CD4-positive, alpha-beta memory T cell (primary cell): ENCODE results near the gene RWDD3. TPM values are rescaled to one million over a fixed set of nuclear protein-coding genes. Genes with fewer than 3 reads are reported as not detected.

Experiments
- CTCF ChIA-PET: fragments of 350-600 bp; sonication (Branson Sonifier 250); formaldehyde crosslinking; loops from one replicate; lab custom pipeline; 2021; ENCODE audit warnings: inconsistent platforms; ENCODE audit not compliant: partially characterized antibody; lab: Charles Lee
- POLR2A ChIA-PET: fragments of 350-600 bp; sonication (Branson Sonifier 250); formaldehyde crosslinking; loops from one replicate; lab custom pipeline; 2021; ENCODE audit not compliant: partially characterized antibody; lab: Charles Lee
- DNase-seq, 5 donors: peaks; one replicate each; pipeline versions ENCODE4 v3.0.0 to v3.0.0-alpha.2; 2020 to 2022; ENCODE audit warnings: mixed read lengths in 1 of 5
- H3K27ac ChIP-seq: one replicate; pipeline ENCODE4 v1.7.0; 2013; ENCODE audit warnings: low read depth, low read length
- H3K27me3 ChIP-seq: 2 replicates; pipeline ENCODE4 v1.7.0; 2013; ENCODE audit warnings: mild to moderate bottlenecking, low read length, moderate library complexity; ENCODE audit not compliant: insufficient read depth
- H3K36me3 ChIP-seq: 2 replicates; pipeline ENCODE4 v1.7.0; 2013; ENCODE audit warnings: mild to moderate bottlenecking, low read length, moderate library complexity; ENCODE audit not compliant: insufficient read depth
- H3K4me1 ChIP-seq: 2 replicates; pipeline ENCODE4 v1.7.0; 2013; ENCODE audit warnings: mild to moderate bottlenecking, low read length, moderate library complexity; ENCODE audit not compliant: insufficient read depth
- H3K4me3 ChIP-seq, 2 donors: one replicate each; pipeline ENCODE4 v1.7.0; 2013; ENCODE audit warnings: low read length in 2 of 2, mild to moderate bottlenecking in 1 of 2
- H3K9me3 ChIP-seq, 2 donors: one replicate each; pipeline ENCODE4 v1.7.0; 2013; ENCODE audit warnings: low read length in 2 of 2, control low read depth in 1 of 2; ENCODE audit not compliant: control insufficient read depth in 1 of 2
- H3K27ac Mint-ChIP-seq, 7 donors: one replicate each; pipeline ENCODE4 v1.8.0; 2020 to 2021; ENCODE audit warnings: mixed read lengths in 7 of 7, mild to moderate bottlenecking in 6 of 7, inconsistent platforms in 3 of 7, moderate library complexity in 3 of 7
- H3K27me3 Mint-ChIP-seq, 2 donors: one replicate each; pipeline ENCODE4 v1.8.0; 2020 to 2021; ENCODE audit warnings: mixed read lengths in 2 of 2
- H3K36me3 Mint-ChIP-seq, 2 donors: one replicate each; pipeline ENCODE4 v1.8.0; 2020 to 2021; ENCODE audit warnings: mixed read lengths in 2 of 2, inconsistent platforms in 1 of 2, mild to moderate bottlenecking in 1 of 2
- H3K4me1 Mint-ChIP-seq, 4 donors: one replicate each; pipeline ENCODE4 v1.8.0; 2020 to 2021; ENCODE audit warnings: mixed read lengths in 4 of 4, mild to moderate bottlenecking in 1 of 4
- H3K4me3 Mint-ChIP-seq, 8 donors: one replicate each; pipeline ENCODE4 v1.8.0; 2020 to 2021; ENCODE audit warnings: mixed read lengths in 8 of 8, mild to moderate bottlenecking in 7 of 8, moderate library complexity in 6 of 8, inconsistent platforms in 3 of 8
- H3K9me3 Mint-ChIP-seq, 8 donors: one replicate each; pipeline ENCODE4 v1.8.0; 2020 to 2021; ENCODE audit warnings: mixed read lengths in 8 of 8, mild to moderate bottlenecking in 5 of 8, inconsistent platforms in 3 of 8, moderate library complexity in 1 of 8
- intact Hi-C: fragments of 100-400 bp; cut with micrococcal nuclease; formaldehyde crosslinking; loops from one replicate; pipeline ENCODE4 v1.15.1; 2023
- polyA plus RNA-seq, 2 donors: library from polyadenylated mRNA; unstranded; fragments of 300-500 nt; fragmentation: Illumina TruSeq; gene quantifications; one replicate each; pipeline ENCODE4 v1.2.3, GENCODE V29; 2021
- total RNA-seq, 2 experiments: library from RNA; stranded (reverse); gene quantifications; one replicate each; pipeline ENCODE4 v1.2.3, GENCODE V29; 2021

RWDD3 gene
- total and polyA plus RNA-seq, 4 experiments from 2014 or later, result 22.5 to 61.2 (median 28.4) TPM

DNA sequence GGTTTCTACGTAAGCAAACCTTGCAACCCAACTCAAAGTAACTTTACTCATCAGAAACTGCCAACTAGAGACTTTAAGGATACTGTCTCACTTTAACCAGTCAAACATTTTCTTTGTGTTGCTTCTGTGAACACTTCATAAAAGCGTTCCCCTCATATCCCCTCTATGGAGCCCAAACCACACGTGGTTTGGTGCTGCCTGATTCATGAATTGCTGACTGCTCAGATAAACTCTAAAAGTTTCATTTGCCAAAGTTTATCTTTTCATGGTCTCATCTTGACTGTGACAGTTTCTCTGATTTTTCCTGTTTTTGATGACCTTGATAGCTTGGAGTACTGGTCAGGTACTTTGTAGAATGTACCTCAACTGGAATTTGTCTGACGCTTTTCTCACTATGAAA, 14.6 kb upstream of the RWDD3 start:
- Mint-ChIP-seq H3K4me1 (peaks cover 3 to 11% (median 7%) of the 10 kb centered on the region in 4 donors), H3K9me3 (peaks cover 0 to 6% (median under 1%) of the 10 kb centered on the region in 8 donors), H3K36me3 (peaks cover 0 to 4% of the 10 kb centered on the region in 2 donors), H3K27ac (no peak overlapping the region), H3K4me3 (no peak overlapping the region), H3K27me3 (peaks cover 25 to 26% of the 10 kb centered on the region in 2 donors)
- ChIA-PET POLR2A (no interaction called here), CTCF (no interaction called here)
- H3K4me3 ChIP-seq, result no peak overlapping the region
- no peak overlapping the region for H3K27ac ChIP-seq
- H3K4me1 ChIP-seq, result peaks cover 13% of the 10 kb centered on the region
- H3K27me3 ChIP-seq, result no peaks in the 10 kb centered on the region
- no peaks in the 10 kb centered on the region for H3K36me3 ChIP-seq
- intact Hi-C loops, result no loop called here
- DNase-seq, result no peak
- H3K9me3 ChIP-seq, result no peaks in the 10 kb centered on the region

DNA sequence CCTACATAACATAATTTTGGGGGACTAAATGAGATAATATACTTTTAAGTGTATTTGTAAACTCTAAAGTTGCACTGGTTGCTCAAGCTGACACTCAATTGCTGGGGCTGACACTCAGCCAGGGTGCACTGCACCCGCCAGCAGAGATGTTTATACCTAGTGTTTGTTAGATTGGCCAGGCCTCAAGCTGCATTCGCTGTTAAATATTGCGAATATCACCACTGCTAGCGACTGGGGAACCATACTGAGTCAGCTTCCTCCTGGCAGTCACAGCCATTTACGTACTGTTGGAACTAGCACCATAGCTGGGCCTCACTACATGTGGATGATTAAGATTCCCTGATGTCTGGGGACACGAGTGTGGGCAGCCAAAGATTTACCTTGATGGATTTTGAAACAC, 12.7 kb upstream of the RWDD3 start:
- POLR2A ChIA-PET, result no interaction called here
- DNase-seq, result no peak
- no peaks in the 10 kb centered on the region for H3K36me3 ChIP-seq
- Mint-ChIP-seq H3K9me3 (peaks cover 0 to 6% (median 0%) of the 10 kb centered on the region in 8 donors), H3K36me3 (no peaks in the 10 kb centered on the region), H3K27ac (no peak overlapping the region), H3K27me3 (peaks cover 23 to 26% of the 10 kb centered on the region in 2 donors), H3K4me3 (no peak overlapping the region), H3K4me1 (peaks cover 3 to 11% (median 7%) of the 10 kb centered on the region in 4 donors)
- CTCF ChIA-PET, result no interaction called here
- no peak overlapping the region for H3K27ac ChIP-seq
- H3K4me3 ChIP-seq, result no peak overlapping the region
- H3K27me3 ChIP-seq, result no peaks in the 10 kb centered on the region
- H3K4me1 ChIP-seq, result peaks cover 13% of the 10 kb centered on the region
- intact Hi-C loops, result no loop called here
- H3K9me3 ChIP-seq, result no peaks in the 10 kb centered on the region

GRCh38 chr1:95222629-95223028, 11.4 kb upstream of the RWDD3 start:
- Histone ChIP-seq H3K9me3 (no peaks in the 10 kb centered on the region), H3K36me3 (no peaks in the 10 kb centered on the region), H3K27me3 (no peaks in the 10 kb centered on the region), H3K4me1 (no peaks in the 10 kb centered on the region), H3K4me3 (no peak overlapping the region), H3K27ac (no peak overlapping the region)
- Mint-ChIP-seq H3K27ac (no peak overlapping the region), H3K4me3 (no peak overlapping the region), H3K9me3 (peaks cover 0 to 4% (median 0%) of the 10 kb centered on the region in 8 donors), H3K4me1 (no peaks in the 10 kb centered on the region), H3K36me3 (no peaks in the 10 kb centered on the region), H3K27me3 (peaks cover 17 to 18% of the 10 kb centered on the region in 2 donors)
- CTCF ChIA-PET, result interaction anchor here (1.4 kb wide), 1 partner anchor 11 kb away, joined by 4 read pairs; the partner anchor contains the start of gene RWDD3
- DNase-seq, result no peak
- POLR2A ChIA-PET, result interaction anchor here (2.2 kb wide), 1 partner anchor 11 kb away, joined by 5 read pairs; the partner anchor contains the start of gene RWDD3
- intact Hi-C loops, result no loop called here

DNA sequence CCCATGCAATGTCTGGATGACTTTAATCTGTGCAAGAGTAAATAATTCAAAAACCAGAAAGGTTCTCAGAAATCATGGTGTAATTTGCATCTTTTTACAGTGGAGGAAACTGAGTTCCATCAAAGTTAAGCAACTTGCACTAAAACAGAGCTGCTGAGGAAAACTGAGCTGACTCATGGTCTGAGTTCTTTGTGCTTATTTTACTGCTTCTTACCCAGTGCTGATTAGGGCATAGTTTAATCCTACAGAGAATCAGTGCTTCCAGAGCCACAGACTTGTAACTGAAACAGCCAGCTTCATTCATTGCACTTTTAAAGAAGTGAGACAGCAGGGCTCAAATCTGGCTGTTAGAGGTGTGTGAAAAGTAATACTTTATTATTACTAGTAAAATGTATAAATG, 10.9 kb upstream of the RWDD3 start:
- no peak overlapping the region for H3K4me3 Mint-ChIP-seq
- intact Hi-C loops, result no loop called here
- no peak overlapping the region for H3K4me3 ChIP-seq
- H3K27ac ChIP-seq, result no peak overlapping the region
- no peak overlapping the region for H3K27ac Mint-ChIP-seq
- H3K4me1 Mint-ChIP-seq, result no peaks in the 10 kb centered on the region
- ChIA-PET CTCF (interaction anchor here (1.3 to 1.4 kb wide), 2 partner anchors 10 to 11 kb away, joined by 4 to 11 read pairs; partner anchors contain the start of gene RWDD3), POLR2A (interaction anchor here (2.2 kb wide), 1 partner anchor 11 kb away, joined by 5 read pairs; the partner anchor contains the start of gene RWDD3)
- no peaks in the 10 kb centered on the region for H3K36me3 ChIP-seq
- H3K9me3 Mint-ChIP-seq, result peaks cover 0 to 4% (median 0%) of the 10 kb centered on the region in 8 donors
- no peaks in the 10 kb centered on the region for H3K9me3 ChIP-seq
- H3K27me3 Mint-ChIP-seq, result peaks cover 15% of the 10 kb centered on the region in 2 donors
- no peaks in the 10 kb centered on the region for H3K4me1 ChIP-seq
- no peaks in the 10 kb centered on the region for H3K27me3 ChIP-seq
- no peak for DNase-seq
- H3K36me3 Mint-ChIP-seq, result no peaks in the 10 kb centered on the region

GRCh38 chr1:95226781-95227660, 7.0 kb upstream of the RWDD3 start:
- no peak overlapping the region for H3K4me3 Mint-ChIP-seq
- intact Hi-C loops, result no loop called here
- no peak for DNase-seq
- H3K9me3 Mint-ChIP-seq, result no peaks in the 10 kb centered on the region
- no peaks in the 10 kb centered on the region for H3K4me1 Mint-ChIP-seq
- Histone ChIP-seq H3K4me1 (no peaks in the 10 kb centered on the region), H3K9me3 (no peaks in the 10 kb centered on the region), H3K4me3 (no peak overlapping the region), H3K27ac (no peak overlapping the region), H3K36me3 (no peaks in the 10 kb centered on the region), H3K27me3 (no peaks in the 10 kb centered on the region)
- H3K36me3 Mint-ChIP-seq, result no peaks in the 10 kb centered on the region
- H3K27me3 Mint-ChIP-seq, result peaks cover 7 to 13% of the 10 kb centered on the region in 2 donors
- ChIA-PET POLR2A (no interaction called here), CTCF (no interaction called here)
- H3K27ac Mint-ChIP-seq, result no peak overlapping the region

DNA sequence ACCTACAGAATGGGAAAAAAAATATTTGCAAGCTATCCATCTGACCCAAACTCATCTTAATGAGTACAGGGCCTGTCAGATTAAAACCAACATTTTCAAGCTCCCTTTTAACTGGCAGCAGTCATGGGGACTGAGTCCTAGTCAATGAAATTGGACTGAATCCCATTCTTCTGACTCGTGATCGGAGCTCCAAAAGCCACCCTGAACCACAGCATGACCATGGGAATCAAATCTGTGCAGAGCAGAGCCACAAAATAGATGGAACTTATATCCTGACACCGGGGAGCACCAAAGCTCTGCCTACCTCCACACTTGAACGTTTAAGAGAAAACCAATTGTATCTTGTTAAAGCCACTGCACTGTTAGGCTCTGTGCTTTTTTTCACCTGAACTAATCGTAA, 5.0 kb upstream of the RWDD3 start:
- H3K9me3 Mint-ChIP-seq, result no peaks in the 10 kb centered on the region
- POLR2A ChIA-PET, result no interaction called here
- CTCF ChIA-PET, result no interaction called here
- Histone ChIP-seq H3K4me1 (peaks cover 8% of the 10 kb centered on the region), H3K27me3 (no peaks in the 10 kb centered on the region), H3K4me3 (no peak overlapping the region), H3K27ac (no peak overlapping the region), H3K9me3 (no peaks in the 10 kb centered on the region), H3K36me3 (no peaks in the 10 kb centered on the region)
- intact Hi-C loops, result no loop called here
- H3K4me3 Mint-ChIP-seq, result no peak overlapping the region
- H3K27ac Mint-ChIP-seq, result no peak overlapping the region
- H3K4me1 Mint-ChIP-seq, result peaks cover 0 to 13% (median 9%) of the 10 kb centered on the region in 4 donors
- DNase-seq, result no peak
- H3K36me3 Mint-ChIP-seq, result no peaks in the 10 kb centered on the region
- peaks cover 7 to 13% of the 10 kb centered on the region in 2 donors for H3K27me3 Mint-ChIP-seq

DNA sequence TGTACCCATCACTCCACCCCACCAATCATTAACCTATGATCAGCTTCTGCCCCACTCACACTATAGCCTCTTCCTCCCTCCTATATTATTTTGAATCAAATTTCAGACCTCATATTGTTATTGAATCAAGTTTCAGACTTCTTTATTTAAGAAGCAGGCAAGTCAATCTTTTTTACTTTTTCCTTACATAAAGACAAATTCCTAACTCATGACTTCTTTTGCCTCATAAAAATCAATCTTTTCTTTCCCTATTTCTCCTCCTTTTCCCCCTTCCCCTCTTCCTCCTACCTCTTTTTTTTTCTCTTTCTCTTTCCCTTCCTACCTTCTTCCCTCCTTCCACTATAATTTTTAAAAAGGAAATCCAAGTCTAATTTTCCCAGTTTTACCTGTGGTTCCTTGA, 4.3 kb upstream of the RWDD3 start:
- Mint-ChIP-seq H3K4me3 (no peak overlapping the region), H3K4me1 (peaks cover 2 to 17% (median 10%) of the 10 kb centered on the region in 4 donors), H3K9me3 (no peaks in the 10 kb centered on the region), H3K27ac (no peak overlapping the region), H3K36me3 (peaks cover 0 to 3% of the 10 kb centered on the region in 2 donors), H3K27me3 (peaks cover 7 to 13% of the 10 kb centered on the region in 2 donors)
- no peaks in the 10 kb centered on the region for H3K9me3 ChIP-seq
- H3K4me1 ChIP-seq, result peaks cover 8% of the 10 kb centered on the region
- no peaks in the 10 kb centered on the region for H3K36me3 ChIP-seq
- H3K4me3 ChIP-seq, result no peak overlapping the region
- POLR2A ChIA-PET, result no interaction called here
- CTCF ChIA-PET, result interaction anchor here (0.6 kb wide), 1 partner anchor 146 kb away, joined by 3 read pairs; no protein-coding TSS in a partner anchor
- DNase-seq, result no peak
- no peak overlapping the region for H3K27ac ChIP-seq
- H3K27me3 ChIP-seq, result no peaks in the 10 kb centered on the region
- intact Hi-C loops, result loop anchor here (5.0 to 10.0 kb wide), 3 partner anchors 302 to 1493 kb away; partner anchors contain the start of genes CNN3 and PTBP2
